Measurements from ENCODE around the gene DBP.
A peak's percentile ranks its signal among the peaks of the same experiment; 100 is the strongest.

Gene DBP

DNA sequence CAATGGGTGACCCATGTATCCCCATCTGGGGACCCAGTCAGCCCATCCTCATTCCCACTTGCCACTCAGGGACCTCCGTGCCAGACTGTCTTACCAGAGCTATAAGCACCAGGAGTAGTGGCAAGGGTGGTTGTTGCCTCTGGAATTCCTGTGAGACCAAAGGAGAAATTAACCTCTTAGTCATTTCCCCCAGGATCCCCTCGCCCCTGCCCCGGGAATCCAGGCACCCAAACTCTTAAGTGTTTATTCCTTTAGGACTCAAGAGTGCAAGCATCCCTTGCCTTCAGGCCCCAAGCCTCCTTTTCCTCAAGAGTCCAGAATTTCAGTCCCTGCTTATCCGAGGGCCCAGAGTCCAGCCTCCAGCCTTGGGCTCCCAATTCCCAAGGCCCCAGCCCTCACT lies 26.5 kb upstream of the DBP start:
- H3K27ac ChIP-seq, result no peak overlapping the region
- H3K27me3 ChIP-seq (ENCODE audit: insufficient read depth, low read depth), result peaks cover 6% of the 10 kb centered on the region; the same call in 1 of the 2 replicates
- H3K4me1 ChIP-seq (ENCODE audit: low read depth, poor library complexity, severe bottlenecking), result peaks cover 13% of the 10 kb centered on the region
- no peaks in the 10 kb centered on the region for H4K20me1 ChIP-seq (ENCODE audit: insufficient read depth)
- H3K36me3 ChIP-seq (ENCODE audit: insufficient read depth), result no peaks in the 10 kb centered on the region
- no peak overlapping the region for H3K4me2 ChIP-seq
- H3K9ac ChIP-seq, result no peak overlapping the region
- H3K79me2 ChIP-seq (ENCODE audit: insufficient read depth, low read depth), result no peaks in the 10 kb centered on the region
- no peak overlapping the region for H2AFZ ChIP-seq (ENCODE audit: low read depth)
- H3K4me3 ChIP-seq (IDR thresholded peaks at IDR 0.05; ENCODE audit: insufficient read depth, low read depth, low read length), result no peak overlapping the region
- TF ChIP-seq, protein P1, sequence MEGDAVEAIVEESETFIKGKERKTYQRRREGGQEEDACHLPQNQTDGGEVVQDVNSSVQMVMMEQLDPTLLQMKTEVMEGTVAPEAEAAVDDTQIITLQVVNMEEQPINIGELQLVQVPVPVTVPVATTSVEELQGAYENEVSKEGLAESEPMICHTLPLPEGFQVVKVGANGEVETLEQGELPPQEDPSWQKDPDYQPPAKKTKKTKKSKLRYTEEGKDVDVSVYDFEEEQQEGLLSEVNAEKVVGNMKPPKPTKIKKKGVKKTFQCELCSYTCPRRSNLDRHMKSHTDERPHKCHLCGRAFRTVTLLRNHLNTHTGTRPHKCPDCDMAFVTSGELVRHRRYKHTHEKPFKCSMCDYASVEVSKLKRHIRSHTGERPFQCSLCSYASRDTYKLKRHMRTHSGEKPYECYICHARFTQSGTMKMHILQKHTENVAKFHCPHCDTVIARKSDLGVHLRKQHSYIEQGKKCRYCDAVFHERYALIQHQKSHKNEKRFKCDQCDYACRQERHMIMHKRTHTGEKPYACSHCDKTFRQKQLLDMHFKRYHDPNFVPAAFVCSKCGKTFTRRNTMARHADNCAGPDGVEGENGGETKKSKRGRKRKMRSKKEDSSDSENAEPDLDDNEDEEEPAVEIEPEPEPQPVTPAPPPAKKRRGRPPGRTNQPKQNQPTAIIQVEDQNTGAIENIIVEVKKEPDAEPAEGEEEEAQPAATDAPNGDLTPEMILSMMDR (conservative IDR thresholded peaks at IDR 0.05; ENCODE audit: low read depth, low read length), result no peak

DNA sequence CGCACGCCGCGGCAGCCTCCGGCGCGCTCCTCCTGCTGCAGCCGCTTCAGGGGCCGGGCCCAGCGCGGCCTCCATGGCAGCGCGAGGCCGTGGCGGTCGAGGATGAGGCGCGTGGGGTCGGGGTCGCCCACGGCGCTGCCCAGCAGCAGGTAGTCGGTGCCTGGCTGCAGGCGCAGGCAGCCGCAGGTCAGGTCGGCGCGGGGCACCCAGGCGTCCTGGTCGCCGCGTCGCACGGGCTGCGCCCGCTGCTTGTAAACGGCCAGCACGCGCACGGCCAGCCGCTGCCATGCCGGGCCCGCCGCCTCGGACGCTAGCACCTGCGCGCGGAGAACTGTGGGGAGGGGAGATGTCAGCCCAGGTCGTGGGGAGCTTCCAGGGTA lies 24.5 kb upstream of the DBP start:
- peak overlapping the region; percentile 77; the same call in 1 of the 2 replicates for H2AFZ ChIP-seq (ENCODE audit: low read depth)
- TF ChIP-seq, protein P1 (conservative IDR thresholded peaks at IDR 0.05; ENCODE audit: low read depth, low read length), result no peak
- no peak overlapping the region for H3K4me3 ChIP-seq (IDR thresholded peaks at IDR 0.05; ENCODE audit: insufficient read depth, low read depth, low read length)
- H3K27ac ChIP-seq, result no peak overlapping the region
- H3K79me2 ChIP-seq (ENCODE audit: insufficient read depth, low read depth), result no peaks in the 10 kb centered on the region
- peaks cover 13% of the 10 kb centered on the region for H3K4me1 ChIP-seq (ENCODE audit: low read depth, poor library complexity, severe bottlenecking)
- H3K27me3 ChIP-seq (ENCODE audit: insufficient read depth, low read depth), result peaks cover 23% of the 10 kb centered on the region
- H4K20me1 ChIP-seq (ENCODE audit: insufficient read depth), result no peaks in the 10 kb centered on the region
- no peaks in the 10 kb centered on the region for H3K36me3 ChIP-seq (ENCODE audit: insufficient read depth)
- H3K9ac ChIP-seq, result no peak overlapping the region
- H3K4me2 ChIP-seq, result 0 out of 2 replicates have a peak overlapping the region, but pooled peaks have one; percentile 46

DNA sequence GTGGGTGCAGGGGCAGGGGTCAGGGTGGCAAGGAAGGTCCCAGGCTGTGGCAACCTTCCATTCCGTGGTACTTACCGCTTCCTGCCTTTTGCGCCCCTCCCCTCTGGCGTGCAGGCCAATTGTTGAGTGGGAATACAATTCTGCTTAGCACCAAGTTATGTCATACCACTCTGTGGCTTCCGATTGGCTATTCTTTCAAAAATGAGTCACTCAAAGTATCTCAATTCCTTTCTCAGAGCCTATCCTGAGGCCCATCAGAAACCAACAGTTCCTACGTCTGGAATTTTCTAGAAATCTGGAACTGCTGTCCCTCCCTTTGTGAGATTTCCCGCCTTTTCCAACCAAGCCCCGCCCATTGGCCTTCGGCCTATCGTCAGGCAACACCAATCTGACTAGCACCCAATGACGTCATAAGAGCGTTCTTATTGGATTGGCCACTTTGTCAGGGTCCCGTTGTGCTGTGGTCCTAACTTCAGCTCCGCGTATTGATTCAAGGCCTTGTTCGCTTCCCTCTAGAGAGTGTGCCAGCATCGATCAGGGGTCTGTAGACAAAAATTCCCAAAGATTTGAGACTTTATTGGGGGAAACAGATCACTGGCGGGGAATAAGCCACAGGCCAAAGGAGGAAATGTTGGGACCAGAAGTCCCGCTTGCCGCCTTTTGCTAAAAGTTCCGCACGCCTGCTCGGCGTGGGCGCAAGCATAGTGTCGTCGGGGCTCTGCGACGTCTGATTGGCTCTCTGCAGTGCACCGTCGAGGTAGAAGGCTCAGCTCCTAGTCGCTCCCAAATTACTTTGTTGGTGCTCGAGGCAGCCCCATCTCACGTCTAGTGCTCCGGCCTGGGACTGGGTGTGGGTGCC lies 23.9 kb upstream of the DBP start:
- Histone ChIP-seq H3K4me2 (peak overlapping the region; percentile 46), H3K27ac (peak overlapping the region; percentile 61)

DNA sequence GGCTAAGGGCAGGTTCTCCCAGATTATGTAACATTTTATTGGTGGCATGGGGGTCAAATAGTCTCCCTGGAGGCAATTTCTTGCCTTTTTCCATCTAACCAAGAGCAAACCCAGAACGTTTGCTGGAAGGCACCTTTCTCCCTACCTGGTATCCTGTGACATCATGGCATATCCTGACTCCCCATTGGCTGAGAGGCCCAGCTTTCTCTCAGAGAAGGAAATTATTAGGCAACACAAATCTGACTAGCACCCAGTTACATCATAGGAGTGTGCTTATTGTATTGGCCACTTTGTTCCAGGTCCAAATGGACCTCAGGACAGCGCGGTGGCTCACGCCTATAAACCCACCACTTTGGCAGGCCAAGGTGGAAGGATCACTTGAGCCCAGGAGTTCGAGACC lies 22.6 kb upstream of the DBP start:
- H2AFZ ChIP-seq (ENCODE audit: low read depth), result no peak overlapping the region
- peaks cover 36% of the 10 kb centered on the region for H3K27me3 ChIP-seq (ENCODE audit: insufficient read depth, low read depth)
- no peak overlapping the region for H3K27ac ChIP-seq
- no peak overlapping the region for H3K4me3 ChIP-seq (IDR thresholded peaks at IDR 0.05; ENCODE audit: insufficient read depth, low read depth, low read length)
- no peaks in the 10 kb centered on the region for H3K79me2 ChIP-seq (ENCODE audit: insufficient read depth, low read depth)
- H3K36me3 ChIP-seq (ENCODE audit: insufficient read depth), result no peaks in the 10 kb centered on the region
- TF ChIP-seq, protein P1 (conservative IDR thresholded peaks at IDR 0.05; ENCODE audit: low read depth, low read length), result no peak
- no peak overlapping the region for H3K9ac ChIP-seq
- no peaks in the 10 kb centered on the region for H4K20me1 ChIP-seq (ENCODE audit: insufficient read depth)
- H3K4me2 ChIP-seq, result no peak overlapping the region
- H3K4me1 ChIP-seq (ENCODE audit: low read depth, poor library complexity, severe bottlenecking), result peaks cover 13% of the 10 kb centered on the region

More for the DNA sequence above, 23.9 kb upstream of the DBP start:
- Histone ChIP-seq H4K20me1 (ENCODE audit: insufficient read depth) (no peaks in the 10 kb centered on the region), H3K4me3 (IDR thresholded peaks at IDR 0.05; ENCODE audit: insufficient read depth, low read depth, low read length) (no peak overlapping the region), H3K4me1 (ENCODE audit: low read depth, poor library complexity, severe bottlenecking) (peaks cover 13% of the 10 kb centered on the region), H3K9ac (peak overlapping the region; percentile 40; the same call in 1 of the 2 replicates), H3K36me3 (ENCODE audit: insufficient read depth) (no peaks in the 10 kb centered on the region), H2AFZ (ENCODE audit: low read depth) (peak overlapping the region; percentile 77), H3K79me2 (ENCODE audit: insufficient read depth, low read depth) (no peaks in the 10 kb centered on the region), H3K27me3 (ENCODE audit: insufficient read depth, low read depth) (peaks cover 30% of the 10 kb centered on the region)
- TF ChIP-seq, protein P1 (conservative IDR thresholded peaks at IDR 0.05; ENCODE audit: low read depth, low read length), result no peak

Measured in KMS-11 (cell line).